Measurements from ENCODE around the gene LDB3.

LDB3 gene

GRCh38 chr10:86769991-86770390 lies 101.7 kb downstream of the LDB3 start:
- no peak for DNase-seq

- no peak for DNase-seq
Observed at GRCh38 chr10:86770412-86770960, 102.2 kb downstream of the LDB3 start.

- DNase-seq: no peak
Observed at GRCh38 chr10:86773498-86773897, 105.2 kb downstream of the LDB3 start.

- no peak for DNase-seq
Observed at GRCh38 chr10:86775056-86775869, 107.0 kb downstream of the LDB3 start.

GRCh38 chr10:86775870-86776180 lies 107.5 kb downstream of the LDB3 start:
- no peak for DNase-seq

GRCh38 chr10:86779220-86780017 lies 111.1 kb downstream of the LDB3 start:
- no peak for DNase-seq

GRCh38 chr10:86782701-86783418 lies 114.5 kb downstream of the LDB3 start:
- DNase-seq: no peak

GRCh38 chr10:86785037-86785436 lies 116.7 kb downstream of the LDB3 start:
- DNase-seq: no peak
